Activated CD4-positive, alpha-beta T cell treated with anti-CD3 and anti-CD28 coated beads for 36 hours (primary cell): ENCODE results near the gene ANXA10. TPM values are rescaled to one million over a fixed set of nuclear protein-coding genes. Genes with fewer than 3 reads are reported as not detected.
A peak's percentile ranks its signal among the peaks of the same experiment; 100 is the strongest.

Experiments used
- ATAC-seq: fragments of 200-7000 bp; cut with Tn5 transposase; one replicate; pipeline ENCODE4 v1.10.0; 2021; ENCODE audit warnings: mild to moderate bottlenecking, moderate library complexity
- CTCF ChIA-PET: fragments of 350-600 bp; sonication (Branson Sonifier 250); formaldehyde crosslinking; loops from one replicate; lab custom pipeline; 2021; ENCODE audit warnings: antibody characterized with exemption; lab: Charles Lee
- POLR2A ChIA-PET: fragments of 350-600 bp; sonication (Branson Sonifier 250); formaldehyde crosslinking; loops from one replicate; lab custom pipeline; 2021; ENCODE audit warnings: antibody characterized with exemption, inconsistent platforms; lab: Charles Lee
- DNase-seq: peaks from one replicate; pipeline ENCODE4 v3.0.0-alpha.2; 2020
- H3K27ac Mint-ChIP-seq: one replicate; pipeline ENCODE4 v1.8.0; 2021; ENCODE audit warnings: mixed read lengths
- H3K27me3 Mint-ChIP-seq: one replicate; pipeline ENCODE4 v1.8.0; 2021; ENCODE audit warnings: mixed read lengths
- H3K36me3 Mint-ChIP-seq: one replicate; pipeline ENCODE4 v1.8.0; 2021; ENCODE audit warnings: low read depth, mixed read lengths
- H3K4me1 Mint-ChIP-seq: one replicate; pipeline ENCODE4 v1.8.0; 2021; ENCODE audit warnings: mixed read lengths
- H3K4me3 Mint-ChIP-seq: one replicate; pipeline ENCODE4 v1.8.0; 2021; ENCODE audit warnings: mild to moderate bottlenecking, moderate library complexity, mixed read lengths
- H3K9me3 Mint-ChIP-seq: one replicate; pipeline ENCODE4 v1.8.0; 2021; ENCODE audit warnings: low read depth, mixed read lengths
- intact Hi-C, 2 experiments: fragments of 100-400 bp; cut with DNase I in 1 of 2; cut with micrococcal nuclease in 1 of 2; formaldehyde crosslinking; loops; one replicate each; pipeline versions ENCODE4 v1.14.2 to v1.15.1; 2022 to 2024; cut with DNase I, micrococcal nuclease
- total RNA-seq, 2 experiments: library from RNA; stranded (reverse); gene quantifications; one replicate each; pipeline ENCODE4 v1.2.3, GENCODE V29; 2021

ANXA10 gene, protein sequence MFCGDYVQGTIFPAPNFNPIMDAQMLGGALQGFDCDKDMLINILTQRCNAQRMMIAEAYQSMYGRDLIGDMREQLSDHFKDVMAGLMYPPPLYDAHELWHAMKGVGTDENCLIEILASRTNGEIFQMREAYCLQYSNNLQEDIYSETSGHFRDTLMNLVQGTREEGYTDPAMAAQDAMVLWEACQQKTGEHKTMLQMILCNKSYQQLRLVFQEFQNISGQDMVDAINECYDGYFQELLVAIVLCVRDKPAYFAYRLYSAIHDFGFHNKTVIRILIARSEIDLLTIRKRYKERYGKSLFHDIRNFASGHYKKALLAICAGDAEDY
- not detected for total RNA-seq

- H3K27ac Mint-ChIP-seq, result no peak within 1 kb of the TSS
- peaks cover 12% of the 10 kb centered on the region for H3K9me3 Mint-ChIP-seq
- no peaks in the 10 kb centered on the region for H3K27me3 Mint-ChIP-seq
- H3K4me3 Mint-ChIP-seq, result no peak within 1 kb of the TSS
- H3K36me3 Mint-ChIP-seq, result no peaks in the 10 kb centered on the region
- ChIA-PET CTCF (no interaction called here), POLR2A (no interaction called here)
- no peaks in the 10 kb centered on the region for H3K4me1 Mint-ChIP-seq
- no peak for DNase-seq
- no peak for ATAC-seq
- intact Hi-C loops, result no loop called here
Measured at GRCh38 chr4:168092176-168092712, at the start of gene ANXA10. Gene ANXA10 (plus strand): TSS chr4:168092537. CDS start chr4:168092701, 164 bp downstream.

- H3K4me3 Mint-ChIP-seq, result no peak overlapping the region
- no peaks in the 10 kb centered on the region for H3K4me1 Mint-ChIP-seq
- CTCF ChIA-PET, result no interaction called here
- peaks cover 2% of the 10 kb centered on the region for H3K9me3 Mint-ChIP-seq
- no peak for DNase-seq
- ATAC-seq, result no peak
- no peak overlapping the region for H3K27ac Mint-ChIP-seq
- H3K27me3 Mint-ChIP-seq, result no peaks in the 10 kb centered on the region
- no peaks in the 10 kb centered on the region for H3K36me3 Mint-ChIP-seq
- POLR2A ChIA-PET, result no interaction called here
- intact Hi-C loops, result no loop called here
Measured at GRCh38 chr4:168045354-168045753, 47.0 kb upstream of the ANXA10 start.

DNA sequence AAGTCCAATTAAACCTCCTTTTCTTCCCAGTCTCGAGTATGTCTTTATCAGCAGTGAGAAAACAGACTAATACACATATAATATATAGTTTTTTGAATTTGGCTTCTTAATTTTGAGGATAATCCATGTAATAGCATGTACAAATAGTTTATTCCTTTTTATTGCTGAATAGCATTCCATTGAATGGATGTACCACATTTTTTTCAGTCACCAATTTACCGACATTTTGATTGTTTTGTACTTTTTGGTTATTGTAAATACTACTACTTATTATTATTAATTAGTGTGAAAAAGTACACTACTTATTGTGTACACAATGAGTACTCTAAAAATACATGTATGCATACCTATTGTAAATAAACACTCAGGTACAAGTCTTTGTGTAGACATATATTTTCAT is 42.3 kb upstream of the ANXA10 start:
- Mint-ChIP-seq H3K4me1 (no peaks in the 10 kb centered on the region), H3K36me3 (no peaks in the 10 kb centered on the region), H3K4me3 (no peak overlapping the region), H3K27ac (no peak overlapping the region), H3K27me3 (no peaks in the 10 kb centered on the region), H3K9me3 (peaks cover 2% of the 10 kb centered on the region)
- intact Hi-C loops, result no loop called here
- POLR2A ChIA-PET, result no interaction called here
- DNase-seq, result no peak
- ATAC-seq, result no peak
- CTCF ChIA-PET, result no interaction called here

GRCh38 chr4:168051526-168051925 is 40.8 kb upstream of the ANXA10 start:
- DNase-seq, result no peak
- Mint-ChIP-seq H3K4me3 (no peak overlapping the region), H3K4me1 (no peaks in the 10 kb centered on the region), H3K36me3 (no peaks in the 10 kb centered on the region), H3K27ac (no peak overlapping the region), H3K27me3 (no peaks in the 10 kb centered on the region), H3K9me3 (peaks cover 2% of the 10 kb centered on the region)
- no peak for ATAC-seq
- CTCF ChIA-PET, result no interaction called here
- intact Hi-C loops, result no loop called here
- POLR2A ChIA-PET, result no interaction called here

- H3K4me1 Mint-ChIP-seq, result no peaks in the 10 kb centered on the region
- DNase-seq (no peak), ATAC-seq (no peak)
- CTCF ChIA-PET, result no interaction called here
- no peaks in the 10 kb centered on the region for H3K9me3 Mint-ChIP-seq
- no peaks in the 10 kb centered on the region for H3K36me3 Mint-ChIP-seq
- intact Hi-C loops, result no loop called here
- H3K4me3 Mint-ChIP-seq, result no peak overlapping the region
- no peak overlapping the region for H3K27ac Mint-ChIP-seq
- H3K27me3 Mint-ChIP-seq, result no peaks in the 10 kb centered on the region
- POLR2A ChIA-PET, result no interaction called here
Measured at GRCh38 chr4:168057412-168057811, 34.9 kb upstream of the ANXA10 start.

GRCh38 chr4:168059251-168059650 is 33.1 kb upstream of the ANXA10 start:
- H3K27me3 Mint-ChIP-seq, result no peaks in the 10 kb centered on the region
- H3K4me1 Mint-ChIP-seq, result no peaks in the 10 kb centered on the region
- intact Hi-C loops, result no loop called here
- ChIA-PET CTCF (no interaction called here), POLR2A (no interaction called here)
- no peak for ATAC-seq
- no peak overlapping the region for H3K4me3 Mint-ChIP-seq
- no peaks in the 10 kb centered on the region for H3K9me3 Mint-ChIP-seq
- H3K36me3 Mint-ChIP-seq, result no peaks in the 10 kb centered on the region
- H3K27ac Mint-ChIP-seq, result no peak overlapping the region
- DNase-seq, result no peak

GRCh38 chr4:168063031-168063430 is 29.3 kb upstream of the ANXA10 start:
- Mint-ChIP-seq H3K36me3 (no peaks in the 10 kb centered on the region), H3K27ac (no peak overlapping the region), H3K4me1 (no peaks in the 10 kb centered on the region), H3K4me3 (no peak overlapping the region), H3K9me3 (no peaks in the 10 kb centered on the region), H3K27me3 (no peaks in the 10 kb centered on the region)
- intact Hi-C loops, result no loop called here
- ChIA-PET CTCF (no interaction called here), POLR2A (no interaction called here)
- ATAC-seq (no peak), DNase-seq (no peak)

- Mint-ChIP-seq H3K27me3 (peaks cover 2% of the 10 kb centered on the region), H3K4me3 (no peak overlapping the region), H3K27ac (no peak overlapping the region), H3K36me3 (no peaks in the 10 kb centered on the region), H3K9me3 (peaks cover 4% of the 10 kb centered on the region), H3K4me1 (no peaks in the 10 kb centered on the region)
- ChIA-PET CTCF (interaction anchor here (1.0 kb wide), 1 partner anchor 13 kb away, joined by 3 read pairs; no protein-coding TSS in a partner anchor), POLR2A (no interaction called here)
- intact Hi-C loops, result loop anchor here (10.0 kb wide), 2 partner anchors 446 to 1746 kb away; no protein-coding TSS in a partner anchor
- DNase-seq (no peak), ATAC-seq (no peak)
Measured at GRCh38 chr4:168070903-168071302, 21.4 kb upstream of the ANXA10 start.

DNA sequence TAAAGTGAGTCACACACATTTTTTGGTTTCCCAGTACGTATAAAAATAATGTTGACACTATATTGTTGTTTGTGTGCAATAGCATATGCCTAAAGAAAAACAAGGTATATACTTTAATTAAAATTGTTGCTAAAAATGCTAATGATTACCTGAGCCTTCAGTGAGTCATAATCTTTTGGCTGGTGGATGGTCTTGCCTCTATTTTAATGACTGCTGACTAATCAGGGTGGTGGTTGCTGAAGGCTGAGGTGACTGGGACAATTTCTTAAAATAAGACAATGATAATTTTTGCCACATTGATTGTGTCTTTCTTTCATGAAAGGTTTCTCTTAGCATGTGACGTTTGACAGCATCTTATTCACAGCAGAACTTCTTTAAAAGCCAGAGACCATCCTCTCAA is 21.0 kb upstream of the ANXA10 start:
- intact Hi-C loops, result loop anchor here (10.0 kb wide), 2 partner anchors 447 to 1747 kb away; no protein-coding TSS in a partner anchor
- no peak overlapping the region for H3K4me3 Mint-ChIP-seq
- no peak for ATAC-seq

GRCh38 chr4:168074861-168075260 is 17.5 kb upstream of the ANXA10 start:
- ChIA-PET CTCF (interaction anchor here (1.0 kb wide), 1 partner anchor 14 kb away, joined by 3 read pairs; no protein-coding TSS in a partner anchor), POLR2A (no interaction called here)
- H3K27ac Mint-ChIP-seq, result no peak overlapping the region
- H3K36me3 Mint-ChIP-seq, result no peaks in the 10 kb centered on the region
- H3K4me1 Mint-ChIP-seq, result no peaks in the 10 kb centered on the region
- ATAC-seq, result no peak
- H3K4me3 Mint-ChIP-seq, result no peak overlapping the region
- intact Hi-C loops, result loop anchor here (5.0 to 10.0 kb wide), 3 partner anchors 450 to 1750 kb away; no protein-coding TSS in a partner anchor
- H3K9me3 Mint-ChIP-seq, result no peaks in the 10 kb centered on the region
- no peak for DNase-seq
- peaks cover 4% of the 10 kb centered on the region for H3K27me3 Mint-ChIP-seq

More for the DNA sequence above, 21.0 kb upstream of the ANXA10 start:
- Mint-ChIP-seq H3K36me3 (no peaks in the 10 kb centered on the region), H3K4me1 (no peaks in the 10 kb centered on the region), H3K9me3 (peaks cover 4% of the 10 kb centered on the region), H3K27ac (no peak overlapping the region), H3K27me3 (peaks cover 2% of the 10 kb centered on the region)
- ChIA-PET POLR2A (no interaction called here), CTCF (interaction anchor here (1.0 kb wide), 1 partner anchor 13 kb away, joined by 3 read pairs; no protein-coding TSS in a partner anchor)
- DNase-seq, result no peak

GRCh38 chr4:168076989-168077725 is 15.2 kb upstream of the ANXA10 start:
- ChIA-PET CTCF (no interaction called here), POLR2A (no interaction called here)
- peak; percentile 71 for DNase-seq
- intact Hi-C loops, result loop anchor here (1.0 to 10.0 kb wide), 5 partner anchors 452 to 1911 kb away; no protein-coding TSS in a partner anchor
- no peak overlapping the region for H3K27ac Mint-ChIP-seq
- H3K4me1 Mint-ChIP-seq, result no peaks in the 10 kb centered on the region
- no peaks in the 10 kb centered on the region for H3K9me3 Mint-ChIP-seq
- peak; percentile 61 for ATAC-seq
- H3K36me3 Mint-ChIP-seq, result no peaks in the 10 kb centered on the region
- H3K27me3 Mint-ChIP-seq, result peaks cover 4% of the 10 kb centered on the region
- no peak overlapping the region for H3K4me3 Mint-ChIP-seq
